B cell (primary cell): ENCODE measurements around the gene FAF2.

Experiments
- CTCF ChIP-seq: fragments of 200-600 bp; IDR thresholded peaks from one replicate; pipeline ENCODE4 v1.8.0; 2022; ENCODE audit warnings: antibody characterized with exemption, mild to moderate bottlenecking
- EZH2 ChIP-seq: IDR thresholded peaks from 2 replicates; pipeline ENCODE4 v1.6.1; 2012; ENCODE audit warnings: borderline replicate concordance, low read depth, mild to moderate bottlenecking, moderate library complexity, low read length; ENCODE audit not compliant: insufficient read depth, poor library complexity, severe bottlenecking

GRCh38 chr5:176463113-176463764 is 15.1 kb downstream of the FAF2 start:
- TF ChIP-seq CTCF, result no peak
- no peak for TF ChIP-seq EZH2
